HepG2 (cell line): Measurements from ENCODE around the gene LYZL1. TPM values are rescaled to one million over a fixed set of nuclear protein-coding genes. Genes with fewer than 3 reads are reported as not detected.

Experiments used
- ATAC-seq: fragments of 200-7000 bp; cut with Tn5 transposase; 3 replicates; pipeline ENCODE4 v1.9.1; 2020; ENCODE audit warnings: mild to moderate bottlenecking, moderate library complexity
- BruUV-seq: library from RNA; stranded (reverse); fragments of 400-500 nt; replicated peaks from 2 replicates; lab custom pipeline; 2021; lab: Mats Ljungman, UMichigan
- CTCF ChIA-PET: fragments of 300-600 bp; formaldehyde crosslinking; extraction: SDS; loops from one replicate; lab custom pipeline; 2021; ENCODE audit warnings: low total read pairs, inconsistent platforms, low intra/inter-chr PET ratio; lab: Yijun Ruan, JAX
- POLR2A ChIA-PET: fragments of 350-600 bp; sonication (Branson Sonifier 250); formaldehyde crosslinking; loops from one replicate; lab custom pipeline; 2020; ENCODE audit warnings: antibody characterized with exemption, inconsistent platforms; lab: Yijun Ruan, JAX
- DNase-seq: peaks from one replicate; pipeline ENCODE4 v3.0.0-alpha.2; 2015; ENCODE audit warnings: low spot score
- FAIRE-seq: peaks from 3 replicates; lab custom pipeline; 2011; peaks lifted over from hg19 to GRCh38; lab: Jason Lieb, UNC
- H2AFZ ChIP-seq: one replicate; pipeline ENCODE4 v1.6.1; 2011; ENCODE audit warnings: low read length, inconsistent platforms
- H3K27ac ChIP-seq: fragments of 300-600 bp; 3 replicates; pipeline ENCODE4 v1.8.0; 2011; ENCODE audit warnings: mixed run types, mild to moderate bottlenecking, mixed read lengths, low read length, inconsistent platforms; ENCODE audit not compliant: insufficient read depth; ENCODE audit errors: extremely low read length
- H3K27me3 ChIP-seq, 2 experiments: fragments of 200-600 bp in 1 of 2; 2 replicates in 1 of 2; 3 replicates in 1 of 2; pipeline versions ENCODE4 v1.6.0 to v1.8.0; 2011; ENCODE audit warnings: low read length in 2 of 2, mild to moderate bottlenecking in 2 of 2, moderate library complexity in 2 of 2, inconsistent platforms in 1 of 2; ENCODE audit not compliant: insufficient read depth in 2 of 2, control insufficient read depth in 1 of 2
- H3K36me3 ChIP-seq, 2 experiments: fragments of 200-600 bp in 1 of 2; replicated peaks in 1 of 2; 2 replicates in 1 of 2; 3 replicates in 1 of 2; pipeline versions ENCODE4 v1.5.1 to v1.8.0; 2011; ENCODE audit warnings: low read length in 2 of 2, inconsistent platforms in 1 of 2; ENCODE audit not compliant: insufficient read depth in 2 of 2, control insufficient read depth in 1 of 2
- H3K4me1 ChIP-seq: 2 replicates; pipeline ENCODE4 v1.5.1; 2012; ENCODE audit warnings: low read length, inconsistent platforms; ENCODE audit not compliant: insufficient read depth
- H3K4me2 ChIP-seq: 2 replicates; pipeline ENCODE4 v1.6.0; 2011; ENCODE audit warnings: low read depth, low read length, inconsistent platforms
- H3K4me3 ChIP-seq, 3 experiments: fragments of 200-600 bp in 1 of 3; sonication (generic), shearing (Covaris generic) in 1 of 3; replicated peaks in 1 of 3; 2 replicates each; pipeline ENCODE4 v1.5.1; 2011 to 2016; ENCODE audit warnings: low read length in 3 of 3, inconsistent platforms in 2 of 3, low read depth in 2 of 3, mild to moderate bottlenecking in 2 of 3, control low read depth in 1 of 3, mixed read lengths in 1 of 3; ENCODE audit not compliant: insufficient read depth in 1 of 3
- H3K79me2 ChIP-seq: one replicate; pipeline ENCODE4 v1.6.1; 2011; ENCODE audit warnings: low read length, inconsistent platforms; ENCODE audit not compliant: insufficient read depth
- H3K9ac ChIP-seq: 2 replicates; pipeline ENCODE4 v1.6.0; 2011; ENCODE audit warnings: mild to moderate bottlenecking, low read depth, low read length, inconsistent platforms; ENCODE audit not compliant: insufficient read depth
- H3K9me3 ChIP-seq: 2 replicates; pipeline ENCODE4 v1.5.1; 2012; ENCODE audit warnings: mild to moderate bottlenecking, low read length
- H4K20me1 ChIP-seq: 2 replicates; pipeline ENCODE4 v1.6.0; 2011; ENCODE audit warnings: inconsistent platforms, mild to moderate bottlenecking, low read length, moderate library complexity; ENCODE audit not compliant: insufficient read depth
- ARNT ChIP-seq: fragments of 450-650 bp; IDR thresholded peaks from 2 replicates; pipeline ENCODE4 v1.6.1; 2017
- PPARG ChIP-seq: conservative IDR thresholded peaks from 2 replicates; pipeline ENCODE4 v1.6.1; 2016; ENCODE audit warnings: missing biosample characterization, missing genetic modification reagents
- SIN3B ChIP-seq: fragments of 150-350 bp; IDR thresholded peaks from 2 replicates; pipeline ENCODE4 v1.6.1; 2014; ENCODE audit warnings: low read length
- SRSF1 ChIP-seq: fragments of 200-400 bp; formaldehyde crosslinking; optimal IDR thresholded peaks from 2 replicates; pipeline ENCODE3; 2017; ENCODE audit warnings: mild to moderate bottlenecking, low read depth, low read length, moderate library complexity
- STAG1 ChIP-seq: sonication (generic); formaldehyde crosslinking; IDR thresholded peaks from 2 replicates; pipeline ENCODE4 v1.4.0; 2020; ENCODE audit warnings: missing genetic modification reagents
- ZNF224 ChIP-seq: sonication (generic); formaldehyde crosslinking; IDR thresholded peaks from 2 replicates; pipeline ENCODE4 v1.5.0; 2020; ENCODE audit warnings: mild to moderate bottlenecking, missing genetic modification reagents
- ZNF296 ChIP-seq: sonication (generic); formaldehyde crosslinking; conservative IDR thresholded peaks from 2 replicates; pipeline ENCODE4 v1.5.0; 2020; ENCODE audit warnings: mild to moderate bottlenecking, missing genetic modification reagents
- ZNF30 ChIP-seq: sonication (generic); formaldehyde crosslinking; IDR thresholded peaks from 2 replicates; pipeline ENCODE4 v1.5.0; 2020; ENCODE audit warnings: mild to moderate bottlenecking, missing genetic modification reagents
- ZNF510 ChIP-seq: sonication (generic); formaldehyde crosslinking; IDR thresholded peaks from 2 replicates; pipeline ENCODE4 v1.4.0; 2020; ENCODE audit warnings: low read depth, mild to moderate bottlenecking, missing genetic modification reagents
- ZNF556 ChIP-seq: sonication (generic); formaldehyde crosslinking; IDR thresholded peaks from 2 replicates; pipeline ENCODE4 v1.4.0; 2020; ENCODE audit warnings: mild to moderate bottlenecking, missing genetic modification reagents, borderline replicate concordance
- ZNF780A ChIP-seq: sonication (generic); formaldehyde crosslinking; IDR thresholded peaks from 2 replicates; pipeline ENCODE4 v1.8.0; 2022; ENCODE audit warnings: mild to moderate bottlenecking, missing genetic modification reagents, moderate library complexity
- WGBS: methylation state at CpG from one replicate; pipeline ENCODE4 v1.1.6; 2017; ENCODE audit warnings: low lambda C conversion rate; 5-methylcytosine and 5-hydroxymethylcytosine counted together
- in situ Hi-C: cut with HindIII; loops from 2 replicates; pipeline ENCODE4 v1.10.0; 2017; ENCODE audit warnings: low pct_unique_long_range_greater_than_20kb; ENCODE audit not compliant: extremely low pct_ligation_motif_present
- intact Hi-C: fragments of 100-400 bp; cut with micrococcal nuclease; formaldehyde crosslinking; loops from one replicate; pipeline ENCODE4 v1.10.0; 2022; ENCODE audit not compliant: unreplicated experiment
- polyA plus RNA-seq, 8 experiments: library from polyadenylated mRNA; depleted of rRNA in 3 of 8; stranded (reverse) in 7 of 8; unstranded in 1 of 8; fragments of >200 nt; fragmentation: Illumina TruSeq in 4 of 8; extraction: Trizol in 4 of 8; gene quantifications; 2 replicates each; pipeline versions ENCODE4 v1.2.1 to v1.2.3, GENCODE V29; 2011 to 2016; ENCODE audit warnings: low read depth in 4 of 8, missing spikeins in 1 of 8, mixed read lengths in 1 of 8; ENCODE audit not compliant: insufficient read depth in 1 of 8
- total RNA-seq, 5 experiments: library from RNA; depleted of rRNA; stranded (reverse); fragments of >200 nt; fragmentation: Illumina TruSeq; extraction: Trizol; gene quantifications; 2 replicates each; pipeline ENCODE4 v1.2.3, GENCODE V29; 2016; ENCODE audit warnings: low read depth in 1 of 5
- TF ChIP-seq, protein P1 (sequence below): sonication (generic); formaldehyde crosslinking; IDR thresholded peaks from 2 replicates; pipeline ENCODE4 v1.9.0; 2022; ENCODE audit warnings: low read depth, missing genetic modification reagents
- TF ChIP-seq, protein P2 (sequence below): sonication (generic); formaldehyde crosslinking; IDR thresholded peaks from 2 replicates; pipeline ENCODE4 v1.5.1; 2020; ENCODE audit warnings: missing genetic modification reagents, mild to moderate bottlenecking, borderline replicate concordance
- TF ChIP-seq, protein P3 (sequence below): sonication (generic); formaldehyde crosslinking; IDR thresholded peaks from 2 replicates; pipeline ENCODE4 v1.4.0; 2020; ENCODE audit warnings: mild to moderate bottlenecking, missing genetic modification reagents
- TF ChIP-seq, protein P4 (sequence below): sonication (generic); formaldehyde crosslinking; IDR thresholded peaks from 2 replicates; pipeline ENCODE4 v1.5.0; 2020; ENCODE audit warnings: mild to moderate bottlenecking, missing genetic modification reagents, moderate library complexity
- TF ChIP-seq, protein P5 (sequence below): conservative IDR thresholded peaks from 2 replicates; pipeline ENCODE4 v1.6.1; 2018; ENCODE audit warnings: missing genetic modification reagents

Gene LYZL1
- total and polyA plus RNA-seq, 2 of the 13 experiments (the other 11 are each of a cell fraction or from before 2014, with no cell fraction given), result not detected

DNA sequence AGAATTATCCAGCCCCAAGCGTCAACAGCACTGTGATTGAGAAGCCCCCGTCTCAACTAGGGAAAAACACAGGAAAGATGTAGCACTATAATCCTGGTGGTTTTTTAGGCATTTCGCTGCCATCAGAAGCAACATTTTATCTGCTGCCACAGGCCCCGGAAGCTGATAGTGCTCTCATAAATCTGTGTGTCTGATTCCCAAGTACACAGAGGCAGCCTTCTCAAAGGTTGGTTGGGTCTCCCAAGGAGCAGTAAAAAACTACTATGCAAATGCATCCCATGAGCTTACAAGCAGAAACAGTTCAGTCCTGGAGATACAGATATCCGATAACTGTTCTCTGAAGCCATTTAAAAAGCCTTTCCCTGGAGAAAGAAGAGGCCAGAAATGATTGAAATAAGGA is 45.8 kb upstream of the LYZL1 start (continued):
- TF ChIP-seq ZNF224 (CRISPR knock-in tag) (no peak), ZNF296 (CRISPR knock-in tag) (no peak), ZNF30 (CRISPR knock-in tag) (no peak), ZNF556 (CRISPR knock-in tag) (no peak), PPARG (CRISPR knock-in tag) (no peak), ZNF780A (CRISPR knock-in tag) (no peak)
- TF ChIP-seq, protein P1, sequence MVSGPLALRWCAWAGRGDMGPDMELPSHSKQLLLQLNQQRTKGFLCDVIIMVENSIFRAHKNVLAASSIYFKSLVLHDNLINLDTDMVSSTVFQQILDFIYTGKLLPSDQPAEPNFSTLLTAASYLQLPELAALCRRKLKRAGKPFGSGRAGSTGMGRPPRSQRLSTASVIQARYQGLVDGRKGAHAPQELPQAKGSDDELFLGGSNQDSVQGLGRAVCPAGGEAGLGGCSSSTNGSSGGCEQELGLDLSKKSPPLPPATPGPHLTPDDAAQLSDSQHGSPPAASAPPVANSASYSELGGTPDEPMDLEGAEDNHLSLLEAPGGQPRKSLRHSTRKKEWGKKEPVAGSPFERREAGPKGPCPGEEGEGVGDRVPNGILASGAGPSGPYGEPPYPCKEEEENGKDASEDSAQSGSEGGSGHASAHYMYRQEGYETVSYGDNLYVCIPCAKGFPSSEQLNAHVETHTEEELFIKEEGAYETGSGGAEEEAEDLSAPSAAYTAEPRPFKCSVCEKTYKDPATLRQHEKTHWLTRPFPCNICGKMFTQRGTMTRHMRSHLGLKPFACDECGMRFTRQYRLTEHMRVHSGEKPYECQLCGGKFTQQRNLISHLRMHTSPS (CRISPR knock-in tag), result no peak

DNA sequence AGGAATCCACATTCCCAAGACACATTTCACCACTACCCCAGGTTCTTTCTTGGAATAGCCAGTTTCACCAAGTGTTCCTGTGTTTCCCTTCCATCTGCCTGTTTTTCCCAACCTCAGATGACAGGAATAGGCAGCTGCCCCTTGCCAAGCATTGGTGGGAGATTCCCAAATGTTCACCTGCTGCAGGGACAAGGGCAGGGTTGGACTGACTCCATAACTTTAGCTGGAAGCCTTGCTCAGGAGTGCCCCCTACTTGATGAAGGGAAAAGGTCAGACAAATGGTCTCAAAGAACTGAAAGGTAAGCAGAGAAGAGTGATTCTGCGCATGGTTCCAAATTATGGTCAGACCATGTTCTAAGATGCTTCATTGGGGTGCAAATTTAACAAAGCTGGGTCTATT is 45.1 kb upstream of the LYZL1 start:
- BruUV-seq, result no TSS peak
- in situ Hi-C loops, result loop anchor here (10.0 kb wide), 1 partner anchor 131 kb away; no protein-coding TSS in a partner anchor
- Histone ChIP-seq H3K9ac (no peak overlapping the region), H2AFZ (no peak overlapping the region), H3K4me2 (no peak overlapping the region), H4K20me1 (no peaks in the 10 kb centered on the region), H3K4me1 (peaks cover 11% of the 10 kb centered on the region), H3K79me2 (no peaks in the 10 kb centered on the region), H3K27ac (no peak overlapping the region), H3K4me3 (no peak overlapping the region), H3K9me3 (no peaks in the 10 kb centered on the region), H3K27me3 (no peaks in the 10 kb centered on the region), H3K36me3 (no peaks in the 10 kb centered on the region)
- CTCF ChIA-PET, result interaction anchor here (0.9 kb wide), 1 partner anchor 616 kb away, joined by 3 read pairs; no protein-coding TSS in a partner anchor
- 95% methylated on average over 1 of the region's 1 CpG for WGBS
- ATAC-seq (no peak), DNase-seq (no peak), FAIRE-seq (no peak)
- POLR2A ChIA-PET, result no interaction called here
- intact Hi-C loops, result no loop called here
- TF ChIP-seq SRSF1 (no peak), ARNT (no peak), ZNF510 (CRISPR knock-in tag) (no peak), SIN3B (no peak), STAG1 (CRISPR knock-in tag) (peak; percentile 30)
- TF ChIP-seq, protein P2, sequence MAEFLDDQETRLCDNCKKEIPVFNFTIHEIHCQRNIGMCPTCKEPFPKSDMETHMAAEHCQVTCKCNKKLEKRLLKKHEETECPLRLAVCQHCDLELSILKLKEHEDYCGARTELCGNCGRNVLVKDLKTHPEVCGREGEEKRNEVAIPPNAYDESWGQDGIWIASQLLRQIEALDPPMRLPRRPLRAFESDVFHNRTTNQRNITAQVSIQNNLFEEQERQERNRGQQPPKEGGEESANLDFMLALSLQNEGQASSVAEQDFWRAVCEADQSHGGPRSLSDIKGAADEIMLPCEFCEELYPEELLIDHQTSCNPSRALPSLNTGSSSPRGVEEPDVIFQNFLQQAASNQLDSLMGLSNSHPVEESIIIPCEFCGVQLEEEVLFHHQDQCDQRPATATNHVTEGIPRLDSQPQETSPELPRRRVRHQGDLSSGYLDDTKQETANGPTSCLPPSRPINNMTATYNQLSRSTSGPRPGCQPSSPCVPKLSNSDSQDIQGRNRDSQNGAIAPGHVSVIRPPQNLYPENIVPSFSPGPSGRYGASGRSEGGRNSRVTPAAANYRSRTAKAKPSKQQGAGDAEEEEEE, result no peak
- TF ChIP-seq, protein P3, sequence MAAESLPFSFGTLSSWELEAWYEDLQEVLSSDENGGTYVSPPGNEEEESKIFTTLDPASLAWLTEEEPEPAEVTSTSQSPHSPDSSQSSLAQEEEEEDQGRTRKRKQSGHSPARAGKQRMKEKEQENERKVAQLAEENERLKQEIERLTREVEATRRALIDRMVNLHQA (CRISPR knock-in tag), result no peak
- TF ChIP-seq, protein P4, sequence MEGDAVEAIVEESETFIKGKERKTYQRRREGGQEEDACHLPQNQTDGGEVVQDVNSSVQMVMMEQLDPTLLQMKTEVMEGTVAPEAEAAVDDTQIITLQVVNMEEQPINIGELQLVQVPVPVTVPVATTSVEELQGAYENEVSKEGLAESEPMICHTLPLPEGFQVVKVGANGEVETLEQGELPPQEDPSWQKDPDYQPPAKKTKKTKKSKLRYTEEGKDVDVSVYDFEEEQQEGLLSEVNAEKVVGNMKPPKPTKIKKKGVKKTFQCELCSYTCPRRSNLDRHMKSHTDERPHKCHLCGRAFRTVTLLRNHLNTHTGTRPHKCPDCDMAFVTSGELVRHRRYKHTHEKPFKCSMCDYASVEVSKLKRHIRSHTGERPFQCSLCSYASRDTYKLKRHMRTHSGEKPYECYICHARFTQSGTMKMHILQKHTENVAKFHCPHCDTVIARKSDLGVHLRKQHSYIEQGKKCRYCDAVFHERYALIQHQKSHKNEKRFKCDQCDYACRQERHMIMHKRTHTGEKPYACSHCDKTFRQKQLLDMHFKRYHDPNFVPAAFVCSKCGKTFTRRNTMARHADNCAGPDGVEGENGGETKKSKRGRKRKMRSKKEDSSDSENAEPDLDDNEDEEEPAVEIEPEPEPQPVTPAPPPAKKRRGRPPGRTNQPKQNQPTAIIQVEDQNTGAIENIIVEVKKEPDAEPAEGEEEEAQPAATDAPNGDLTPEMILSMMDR, result peak; percentile 55
- TF ChIP-seq, protein P5, sequence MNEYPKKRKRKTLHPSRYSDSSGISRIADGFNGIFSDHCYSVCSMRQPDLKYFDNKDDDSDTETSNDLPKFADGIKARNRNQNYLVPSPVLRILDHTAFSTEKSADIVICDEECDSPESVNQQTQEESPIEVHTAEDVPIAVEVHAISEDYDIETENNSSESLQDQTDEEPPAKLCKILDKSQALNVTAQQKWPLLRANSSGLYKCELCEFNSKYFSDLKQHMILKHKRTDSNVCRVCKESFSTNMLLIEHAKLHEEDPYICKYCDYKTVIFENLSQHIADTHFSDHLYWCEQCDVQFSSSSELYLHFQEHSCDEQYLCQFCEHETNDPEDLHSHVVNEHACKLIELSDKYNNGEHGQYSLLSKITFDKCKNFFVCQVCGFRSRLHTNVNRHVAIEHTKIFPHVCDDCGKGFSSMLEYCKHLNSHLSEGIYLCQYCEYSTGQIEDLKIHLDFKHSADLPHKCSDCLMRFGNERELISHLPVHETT (CRISPR knock-in tag), result no peak
